GM19455 (cell line): ENCODE data around the gene MRPL17.
"Not testable (repeated sequence)": the region's sequence is repeated elsewhere in the genome, so short reads cannot be mapped to it uniquely, and the experiment has no call there.

Experiments
- ATAC-seq: cut with Tn5 transposase; IDR thresholded peaks from one replicate; pipeline ENCODE4 v1.9.1; 2021; ENCODE audit not compliant: unreplicated experiment

Gene MRPL17

GRCh38 chr11:6684068-6684467 is 928 bp upstream of the MRPL17 start:
- ATAC-seq: not testable (repeated sequence)

DNA sequence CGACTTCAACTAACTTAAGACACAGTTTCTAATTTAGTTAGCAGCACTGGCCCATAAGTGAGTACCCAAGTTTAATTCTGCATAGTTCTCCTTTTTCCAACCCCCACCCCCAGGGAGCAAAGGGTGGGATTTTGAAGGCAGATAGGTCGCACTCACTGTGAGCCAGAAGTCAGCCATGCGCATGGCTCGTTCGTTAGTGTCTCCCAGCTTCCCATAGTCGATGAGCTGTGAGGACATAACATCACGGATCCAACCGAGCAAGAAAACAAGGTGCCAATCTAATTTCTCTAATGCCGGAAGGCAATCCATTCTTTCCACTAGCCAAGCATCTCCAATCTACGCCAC is 577 bp downstream of the MRPL17 start:
- no peak for ATAC-seq

DNA sequence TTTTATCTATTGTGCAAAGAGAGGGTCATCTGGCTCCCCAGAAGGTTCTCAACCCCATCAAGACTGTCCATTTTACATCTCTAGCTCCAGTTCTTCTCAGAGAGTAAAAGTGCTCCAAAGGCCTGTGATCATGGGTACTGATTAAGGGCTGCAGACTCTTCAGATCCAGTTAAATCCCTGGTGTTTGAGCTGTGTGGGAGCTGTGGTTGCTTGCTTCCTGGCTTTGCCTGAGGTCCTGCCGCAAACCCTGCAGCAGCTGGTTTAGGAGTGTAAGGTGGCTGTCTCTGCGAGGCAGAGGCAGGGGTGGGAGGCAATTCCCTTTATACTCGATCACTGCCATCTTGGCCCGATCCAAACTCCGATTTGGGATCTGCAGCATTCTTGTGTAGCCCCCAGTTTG is 1.2 kb downstream of the MRPL17 start:
- no peak for ATAC-seq

DNA sequence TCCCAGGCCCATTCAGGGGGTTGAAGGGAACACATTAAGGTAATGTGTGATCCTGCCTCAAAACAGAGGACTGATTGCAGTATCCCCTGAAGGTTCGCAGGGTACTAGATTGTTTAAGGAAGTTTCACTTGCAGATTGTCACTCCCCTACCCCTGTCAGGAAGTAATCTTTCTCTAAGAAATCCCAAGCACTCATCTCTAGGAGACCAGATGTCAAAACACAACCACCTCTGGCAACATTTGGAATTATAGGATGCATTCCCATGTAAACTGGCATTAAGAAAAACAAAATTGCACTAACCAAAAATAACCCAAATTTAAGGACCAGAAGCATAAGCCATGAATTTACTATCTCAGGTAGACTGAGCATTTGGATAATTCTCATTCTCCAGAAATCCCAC is 1.6 kb downstream of the MRPL17 start:
- ATAC-seq: no peak

- ATAC-seq: no peak
These were observed 6.1 kb downstream of the MRPL17 start for GRCh38 chr11:6677018-6677417.

DNA sequence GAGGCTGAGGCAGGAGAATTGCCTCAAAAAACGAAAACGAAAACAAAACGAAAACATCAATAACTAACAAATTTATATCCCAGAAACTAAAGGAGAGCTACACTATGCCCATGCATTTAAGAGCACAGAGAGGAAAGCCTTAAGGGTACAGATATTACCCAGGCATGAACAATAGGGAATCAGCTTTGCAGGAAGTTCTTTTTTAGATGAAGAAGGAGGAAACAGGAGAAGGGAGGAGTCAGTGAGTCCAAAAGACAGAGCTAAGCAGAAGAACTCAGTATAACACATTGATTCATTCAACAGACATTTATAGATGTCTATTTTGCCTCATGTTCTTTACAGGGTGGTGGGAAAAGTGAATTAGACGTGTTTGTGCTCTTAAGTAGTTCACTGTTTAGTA is 8.3 kb downstream of the MRPL17 start:
- no peak for ATAC-seq

- ATAC-seq: no peak
These were observed 8.9 kb downstream of the MRPL17 start for GRCh38 chr11:6674219-6674597.

DNA sequence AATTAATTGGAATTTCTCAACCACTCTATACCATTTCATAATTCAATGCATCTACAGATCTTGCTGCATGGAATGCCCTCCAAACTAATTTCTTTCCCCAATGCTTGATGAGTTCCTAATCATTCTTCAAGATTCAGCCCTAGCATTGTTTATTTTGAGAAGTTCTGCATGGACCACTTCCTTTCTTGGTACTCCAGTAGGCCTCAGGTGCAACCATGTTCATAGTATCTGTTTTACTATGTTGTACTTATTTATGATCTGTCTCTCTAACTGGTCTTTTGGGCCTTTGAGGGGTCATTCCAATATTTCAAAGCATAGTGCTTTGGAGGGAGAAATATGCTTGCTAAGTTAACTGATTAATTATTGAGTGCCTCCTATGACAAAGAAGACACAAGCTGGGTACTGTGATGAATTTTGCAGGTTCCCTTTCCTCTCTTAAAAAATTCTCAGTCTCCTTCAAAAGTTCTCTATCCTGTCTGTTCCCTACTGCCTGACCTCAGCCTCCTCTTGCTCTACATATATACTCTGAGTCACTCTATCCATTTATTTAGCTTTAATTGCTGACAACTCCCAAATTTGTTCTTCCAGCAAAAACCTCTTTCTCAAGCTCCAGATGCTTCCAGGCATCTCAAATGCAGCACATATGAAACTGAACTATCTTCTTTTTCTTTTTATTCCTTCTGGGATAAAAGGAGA is 9.5 kb downstream of the MRPL17 start:
- ATAC-seq: no peak

DNA sequence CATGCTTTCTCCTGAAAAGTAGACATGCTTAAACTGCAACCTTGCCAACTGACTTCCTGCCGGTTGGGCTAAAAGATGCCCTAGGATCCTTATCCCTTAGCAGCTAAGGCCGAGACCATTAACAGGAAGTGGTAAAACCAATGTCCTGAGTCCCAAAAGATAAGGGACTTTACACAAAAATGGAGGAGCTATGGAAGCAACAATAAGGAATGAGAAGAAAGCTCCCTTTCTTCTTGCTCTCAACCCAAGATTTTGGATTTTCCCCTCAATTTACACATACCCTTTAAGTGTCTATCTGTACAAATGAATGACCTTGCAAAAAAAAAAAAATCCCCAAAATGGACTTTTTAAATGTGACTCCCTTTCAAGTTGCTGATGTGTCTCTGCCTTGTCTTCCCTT is 11.1 kb downstream of the MRPL17 start:
- ATAC-seq: no peak

- no peak for ATAC-seq
These were observed 12.8 kb downstream of the MRPL17 start for GRCh38 chr11:6670202-6670830.

DNA sequence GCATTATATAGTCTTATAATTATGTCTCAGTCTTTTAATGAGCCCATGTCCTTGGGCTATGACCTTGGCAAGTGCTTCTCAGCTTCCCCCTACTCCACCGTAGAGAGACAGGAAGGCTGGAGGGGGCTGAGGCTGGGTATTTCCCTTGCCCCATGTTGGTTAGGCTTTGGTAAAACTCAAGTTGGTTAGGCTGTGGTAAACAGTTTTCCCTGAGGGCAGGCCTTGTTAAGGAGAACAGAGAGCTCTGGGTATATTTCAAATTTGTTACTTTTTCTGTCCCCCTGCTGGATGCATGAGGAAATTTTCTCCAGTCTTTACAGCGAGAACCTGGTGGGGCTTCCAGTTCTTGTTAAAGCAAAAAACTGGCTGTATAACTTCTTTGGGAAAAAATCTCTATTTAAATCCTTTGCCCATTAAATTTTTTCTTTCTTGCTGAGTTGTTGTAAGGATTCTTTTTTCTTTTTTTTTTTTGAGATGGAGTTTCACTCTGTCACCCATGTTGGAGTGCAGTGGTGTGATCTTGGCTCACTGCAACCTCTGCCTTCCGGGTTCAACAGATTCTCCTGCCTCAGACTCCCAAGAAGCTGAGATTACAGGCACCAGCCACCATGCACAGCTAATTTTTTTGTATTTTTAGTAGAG is 15.3 kb downstream of the MRPL17 start:
- ATAC-seq: no peak

DNA sequence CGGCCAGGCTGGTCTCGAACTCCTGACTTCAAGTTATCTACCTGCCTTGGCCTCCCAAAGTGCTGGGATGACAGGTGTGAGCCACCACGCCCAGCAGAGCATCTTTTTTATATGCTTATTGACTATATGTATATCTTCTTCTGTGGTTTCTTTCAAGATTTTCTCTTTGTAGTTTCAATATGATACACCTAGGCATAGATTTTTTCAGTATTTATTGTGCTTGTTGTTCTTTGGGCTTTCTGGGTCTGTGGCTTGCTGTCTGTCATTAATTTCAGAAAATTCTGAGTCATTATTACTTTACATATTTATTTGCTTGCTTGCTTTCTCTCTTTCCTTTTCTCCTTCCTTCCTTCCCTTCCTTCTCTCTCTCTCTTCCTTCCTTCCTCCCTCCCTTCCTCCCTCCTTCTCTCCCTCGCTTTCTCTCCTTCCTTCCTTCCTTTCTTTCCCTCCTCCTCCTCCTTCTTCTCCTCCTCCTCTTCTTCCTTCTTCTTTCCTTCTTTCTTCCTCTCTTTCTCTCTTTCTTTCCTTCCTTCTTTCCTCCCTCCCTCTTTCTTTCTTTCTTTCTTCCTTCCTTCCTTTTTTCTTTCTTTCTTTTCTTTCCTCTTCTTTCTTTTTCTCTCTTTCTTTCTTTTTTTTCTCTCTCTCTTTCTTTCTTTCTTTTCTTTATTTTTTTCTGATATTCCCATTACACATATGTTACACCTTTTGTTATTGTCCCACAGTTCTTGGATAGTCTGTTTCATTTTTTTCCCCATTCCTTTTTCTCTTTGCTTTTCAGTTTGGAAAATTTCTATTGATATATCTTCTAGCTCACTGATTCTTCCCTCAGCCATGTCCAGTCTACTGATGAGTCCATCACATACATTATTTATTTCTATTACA is 16.6 kb downstream of the MRPL17 start:
- no peak for ATAC-seq

GRCh38 chr11:6664551-6664950 is 18.6 kb downstream of the MRPL17 start:
- no peak for ATAC-seq

DNA sequence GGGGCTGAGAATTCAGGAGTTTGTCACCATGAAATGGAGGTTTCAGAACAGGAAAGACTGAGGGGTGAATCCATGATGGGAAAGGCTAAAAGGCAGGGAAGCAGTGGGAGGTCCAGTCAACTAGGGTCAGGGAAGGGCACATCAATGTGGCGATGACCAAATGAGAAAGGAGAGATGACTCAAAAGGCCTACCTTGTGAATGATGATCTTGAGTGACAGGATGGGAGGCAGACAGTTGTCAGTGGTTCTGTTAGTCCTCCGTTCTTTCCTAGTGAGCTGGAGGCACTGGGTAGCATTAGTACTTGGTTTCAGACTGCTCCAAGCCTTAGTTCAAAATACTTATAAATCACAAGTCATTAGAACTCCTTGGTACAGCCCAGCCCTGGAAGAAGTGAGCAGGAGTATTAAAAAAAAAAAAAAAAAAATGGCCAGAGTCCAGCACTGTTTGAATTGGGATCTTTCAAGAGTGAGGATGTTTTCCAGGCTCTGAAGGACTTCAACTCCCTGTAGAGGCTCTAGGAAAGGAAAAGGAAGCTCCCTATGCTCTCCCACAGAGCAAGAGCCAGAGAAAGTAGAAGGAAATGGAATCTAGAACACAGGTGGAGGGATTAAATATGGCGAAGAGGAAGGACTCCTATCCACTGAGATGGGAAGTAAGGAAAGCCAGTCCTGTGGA is 19.2 kb downstream of the MRPL17 start:
- ATAC-seq: no peak

GRCh38 chr11:6660712-6661111 is 22.4 kb downstream of the MRPL17 start:
- no peak for ATAC-seq

GRCh38 chr11:6658647-6659046 is 24.5 kb downstream of the MRPL17 start:
- no peak for ATAC-seq

DNA sequence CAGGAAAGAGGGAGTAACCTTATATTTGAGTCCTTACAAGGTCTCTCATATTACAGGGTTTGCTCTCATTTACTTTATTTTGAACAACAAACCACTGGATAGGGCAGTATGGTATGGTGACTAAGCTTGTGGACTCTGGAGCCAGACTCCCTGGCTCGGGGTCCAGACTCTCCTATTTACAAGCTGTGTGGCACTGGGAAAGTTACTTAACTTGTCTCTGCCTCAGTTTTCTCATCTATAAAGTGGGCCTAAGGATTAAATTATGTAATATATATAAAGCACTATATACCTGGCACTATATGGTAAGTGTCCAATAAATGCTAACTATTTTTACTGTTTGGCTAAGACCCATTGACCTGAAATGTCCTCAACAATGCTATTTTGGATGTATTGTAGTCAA is 25.8 kb downstream of the MRPL17 start:
- ATAC-seq: no peak

DNA sequence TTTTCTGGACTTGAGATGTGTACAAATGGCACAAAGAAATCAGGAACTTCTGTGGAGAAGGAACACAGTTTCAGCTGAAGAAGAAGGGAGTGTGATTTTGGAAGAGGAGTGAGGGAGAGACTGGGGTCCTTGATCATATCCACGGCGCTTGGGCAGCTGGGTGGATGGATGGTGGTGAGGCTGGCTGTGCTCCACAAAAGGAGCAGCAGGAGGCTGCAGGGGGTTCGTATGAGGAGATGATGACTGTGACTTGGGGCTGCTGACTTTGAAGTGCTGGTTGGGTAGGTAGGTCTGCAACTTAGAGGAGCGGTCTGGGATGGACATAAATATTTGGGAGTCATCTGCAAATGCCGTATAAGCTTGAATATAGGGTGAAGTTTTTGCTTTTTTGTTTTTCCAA is 26.2 kb downstream of the MRPL17 start:
- no peak for ATAC-seq

DNA sequence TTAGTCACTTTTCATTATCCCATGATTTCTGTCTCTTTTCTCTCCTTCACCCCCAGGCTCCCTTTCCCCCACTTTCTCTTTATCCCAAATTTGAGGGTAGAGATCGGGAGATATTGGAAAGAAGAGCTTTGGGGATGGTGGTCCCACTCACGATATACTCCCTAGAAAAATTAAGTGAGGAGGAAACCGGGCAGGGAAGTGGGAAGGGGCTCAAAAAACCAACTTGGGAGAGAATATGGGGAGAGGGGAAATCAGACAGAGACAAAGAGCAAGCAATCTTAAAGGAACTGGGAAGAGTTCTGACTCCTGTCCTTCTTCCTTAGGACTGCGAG is 26.6 kb downstream of the MRPL17 start:
- ATAC-seq: no peak

- ATAC-seq: no peak
These were observed 27.2 kb downstream of the MRPL17 start, which contains the start of gene DCHS1 for GRCh38 chr11:6655790-6656583. Gene DCHS1, minus strand, starts transcription at chr11:6655809. Its CDS starts 14,196 bp downstream, at chr11:6641613.
